ENCODE results near the gene TUBA1A.

The TUBA1A gene

GRCh38 chr12:49230176-49230804, 41.4 kb upstream of the TUBA1A start:
- no peak for TF ChIP-seq CTCF (conservative IDR thresholded peaks at IDR 0.05; ENCODE audit: low read depth, low read length)
- DNase-seq (ENCODE audit: low read depth), result no peak
- no peak overlapping the region for H3K4me3 ChIP-seq (ENCODE audit: low read depth, low read length)

- DNase-seq (ENCODE audit: low read depth), result no peak
- no peak for TF ChIP-seq CTCF (conservative IDR thresholded peaks at IDR 0.05; ENCODE audit: low read depth, low read length)
- H3K4me3 ChIP-seq (ENCODE audit: low read depth, low read length), result no peak overlapping the region
These were observed 39.8 kb upstream of the TUBA1A start for GRCh38 chr12:49228653-49229052.

- no peak overlapping the region for H3K4me3 ChIP-seq (ENCODE audit: low read depth, low read length)
- TF ChIP-seq CTCF (conservative IDR thresholded peaks at IDR 0.05; ENCODE audit: low read depth, low read length), result no peak
- DNase-seq (ENCODE audit: low read depth), result no peak
These were observed 38.8 kb upstream of the TUBA1A start for GRCh38 chr12:49227713-49228112.

GRCh38 chr12:49225576-49226166, 36.8 kb upstream of the TUBA1A start:
- H3K4me3 ChIP-seq (ENCODE audit: low read depth, low read length), result no peak overlapping the region
- peak; percentile 49 for TF ChIP-seq CTCF (conservative IDR thresholded peaks at IDR 0.05; ENCODE audit: low read depth, low read length)
- peak; percentile 77 for DNase-seq (ENCODE audit: low read depth)

GRCh38 chr12:49223590-49224369, 34.9 kb upstream of the TUBA1A start:
- no peak for TF ChIP-seq CTCF (conservative IDR thresholded peaks at IDR 0.05; ENCODE audit: low read depth, low read length)
- H3K4me3 ChIP-seq (ENCODE audit: low read depth, low read length), result no peak overlapping the region
- no peak for DNase-seq (ENCODE audit: low read depth)

GRCh38 chr12:49223122-49223521, 34.2 kb upstream of the TUBA1A start:
- TF ChIP-seq CTCF (conservative IDR thresholded peaks at IDR 0.05; ENCODE audit: low read depth, low read length), result no peak
- H3K4me3 ChIP-seq (ENCODE audit: low read depth, low read length), result no peak overlapping the region
- DNase-seq (ENCODE audit: low read depth), result no peak
